NT2/D1 (cell line): ENCODE data around the gene CEACAM6.

Experiments used
- SUZ12 ChIP-seq: IDR thresholded peaks from 2 replicates; pipeline ENCODE4 v1.6.1; 2011; ENCODE audit not compliant: insufficient read length, insufficient read depth; ENCODE audit errors: extremely low read depth
- YY1 ChIP-seq: IDR thresholded peaks from 2 replicates; pipeline ENCODE4 v1.6.1; 2011; ENCODE audit not compliant: insufficient read length, insufficient read depth
- ZNF274 ChIP-seq: IDR thresholded peaks from 2 replicates; pipeline ENCODE4 v1.6.1; 2011; ENCODE audit warnings: mild to moderate bottlenecking, low read depth, low read length

- TF ChIP-seq YY1 (no peak), ZNF274 (no peak), SUZ12 (no peak)
Measured at GRCh38 chr19:41793414-41793727, 38.0 kb downstream of the CEACAM6 start.
